HepG2 (cell line): ENCODE results near the gene BHLHE23. TPM values are rescaled to one million over a fixed set of nuclear protein-coding genes. Genes with fewer than 3 reads are reported as not detected.
A peak's percentile ranks its signal among the peaks of the same experiment; 100 is the strongest.

Source experiments
- ATAC-seq: fragments of 200-7000 bp; cut with Tn5 transposase; 3 replicates; pipeline ENCODE4 v1.9.1; 2020; ENCODE audit warnings: mild to moderate bottlenecking, moderate library complexity
- BruUV-seq: library from RNA; stranded (reverse); fragments of 400-500 nt; replicated peaks from 2 replicates; lab custom pipeline; 2021; lab: Mats Ljungman, UMichigan
- CTCF ChIA-PET: fragments of 300-600 bp; formaldehyde crosslinking; extraction: SDS; loops from one replicate; lab custom pipeline; 2021; ENCODE audit warnings: low total read pairs, inconsistent platforms, low intra/inter-chr PET ratio; lab: Yijun Ruan, JAX
- POLR2A ChIA-PET: fragments of 350-600 bp; sonication (Branson Sonifier 250); formaldehyde crosslinking; loops from one replicate; lab custom pipeline; 2020; ENCODE audit warnings: antibody characterized with exemption, inconsistent platforms; lab: Yijun Ruan, JAX
- DNase-seq: peaks from one replicate; pipeline ENCODE4 v3.0.0-alpha.2; 2015; ENCODE audit warnings: low spot score
- FAIRE-seq: peaks from 3 replicates; lab custom pipeline; 2011; peaks lifted over from hg19 to GRCh38; lab: Jason Lieb, UNC
- H2AFZ ChIP-seq: one replicate; pipeline ENCODE4 v1.6.1; 2011; ENCODE audit warnings: low read length, inconsistent platforms
- H3K27ac ChIP-seq: fragments of 300-600 bp; 3 replicates; pipeline ENCODE4 v1.8.0; 2011; ENCODE audit warnings: mixed run types, mild to moderate bottlenecking, mixed read lengths, low read length, inconsistent platforms; ENCODE audit not compliant: insufficient read depth; ENCODE audit errors: extremely low read length
- H3K27me3 ChIP-seq, 2 experiments: fragments of 200-600 bp in 1 of 2; 2 replicates in 1 of 2; 3 replicates in 1 of 2; pipeline versions ENCODE4 v1.6.0 to v1.8.0; 2011; ENCODE audit warnings: low read length in 2 of 2, mild to moderate bottlenecking in 2 of 2, moderate library complexity in 2 of 2, inconsistent platforms in 1 of 2; ENCODE audit not compliant: insufficient read depth in 2 of 2, control insufficient read depth in 1 of 2
- H3K36me3 ChIP-seq, 2 experiments: fragments of 200-600 bp in 1 of 2; replicated peaks in 1 of 2; 2 replicates in 1 of 2; 3 replicates in 1 of 2; pipeline versions ENCODE4 v1.5.1 to v1.8.0; 2011; ENCODE audit warnings: low read length in 2 of 2, inconsistent platforms in 1 of 2; ENCODE audit not compliant: insufficient read depth in 2 of 2, control insufficient read depth in 1 of 2
- H3K4me1 ChIP-seq: 2 replicates; pipeline ENCODE4 v1.5.1; 2012; ENCODE audit warnings: low read length, inconsistent platforms; ENCODE audit not compliant: insufficient read depth
- H3K4me2 ChIP-seq: 2 replicates; pipeline ENCODE4 v1.6.0; 2011; ENCODE audit warnings: low read depth, low read length, inconsistent platforms
- H3K4me3 ChIP-seq, 3 experiments: fragments of 200-600 bp in 1 of 3; sonication (generic), shearing (Covaris generic) in 1 of 3; replicated peaks in 1 of 3; 2 replicates each; pipeline ENCODE4 v1.5.1; 2011 to 2016; ENCODE audit warnings: low read length in 3 of 3, inconsistent platforms in 2 of 3, low read depth in 2 of 3, mild to moderate bottlenecking in 2 of 3, control low read depth in 1 of 3, mixed read lengths in 1 of 3; ENCODE audit not compliant: insufficient read depth in 1 of 3
- H3K79me2 ChIP-seq: one replicate; pipeline ENCODE4 v1.6.1; 2011; ENCODE audit warnings: low read length, inconsistent platforms; ENCODE audit not compliant: insufficient read depth
- H3K9ac ChIP-seq: 2 replicates; pipeline ENCODE4 v1.6.0; 2011; ENCODE audit warnings: mild to moderate bottlenecking, low read depth, low read length, inconsistent platforms; ENCODE audit not compliant: insufficient read depth
- H3K9me3 ChIP-seq: 2 replicates; pipeline ENCODE4 v1.5.1; 2012; ENCODE audit warnings: mild to moderate bottlenecking, low read length
- H4K20me1 ChIP-seq: 2 replicates; pipeline ENCODE4 v1.6.0; 2011; ENCODE audit warnings: inconsistent platforms, mild to moderate bottlenecking, low read length, moderate library complexity; ENCODE audit not compliant: insufficient read depth
- EZH2 ChIP-seq: conservative IDR thresholded peaks from 2 replicates; pipeline ENCODE4 v1.6.1; 2012; ENCODE audit warnings: mild to moderate bottlenecking, low read depth, low read length, moderate library complexity
- HMG20B ChIP-seq: conservative IDR thresholded peaks from 2 replicates; pipeline ENCODE4 v1.6.1; 2016; ENCODE audit warnings: missing genetic modification reagents, missing compliant biosample characterization
- HNRNPL ChIP-seq: fragments of 200-400 bp; formaldehyde crosslinking; IDR thresholded peaks from 2 replicates; pipeline ENCODE4 v1.6.1; 2017; ENCODE audit warnings: mild to moderate bottlenecking, low read depth, low read length
- LRRFIP1 ChIP-seq: sonication (generic); formaldehyde crosslinking; conservative IDR thresholded peaks from 2 replicates; pipeline ENCODE4 v1.4.0; 2020; ENCODE audit warnings: missing genetic modification reagents
- MAF1 ChIP-seq: sonication (generic); formaldehyde crosslinking; IDR thresholded peaks from 2 replicates; pipeline ENCODE4 v1.5.0; 2020; ENCODE audit warnings: missing genetic modification reagents, borderline replicate concordance
- NAIF1 ChIP-seq: sonication (generic); formaldehyde crosslinking; IDR thresholded peaks from 2 replicates; pipeline ENCODE4 v1.5.0; 2020; ENCODE audit warnings: mild to moderate bottlenecking, missing genetic modification reagents, borderline replicate concordance
- NFE2L2 ChIP-seq: fragments of 150-350 bp; IDR thresholded peaks from 2 replicates; pipeline ENCODE4 v1.6.1; 2014; ENCODE audit warnings: low read length
- NFKB2 ChIP-seq: sonication (generic); formaldehyde crosslinking; IDR thresholded peaks from 2 replicates; pipeline ENCODE4 v1.4.0; 2020; ENCODE audit warnings: missing genetic modification reagents, borderline replicate concordance
- NR0B2 ChIP-seq: sonication (generic); formaldehyde crosslinking; IDR thresholded peaks from 2 replicates; pipeline ENCODE4 v1.4.0; 2020; ENCODE audit warnings: mild to moderate bottlenecking, missing genetic modification reagents
- SMAD1 ChIP-seq: sonication (generic); formaldehyde crosslinking; IDR thresholded peaks from 2 replicates; pipeline ENCODE4 v1.4.0; 2020; ENCODE audit warnings: missing genetic modification reagents, low read depth, mild to moderate bottlenecking, borderline replicate concordance
- TOPORS ChIP-seq: sonication (generic); formaldehyde crosslinking; IDR thresholded peaks from 2 replicates; pipeline ENCODE4 v1.8.0; 2023; ENCODE audit warnings: mild to moderate bottlenecking, missing genetic modification reagents
- ZBTB10 ChIP-seq: sonication (generic); formaldehyde crosslinking; IDR thresholded peaks from 2 replicates; pipeline ENCODE4 v1.4.0; 2020; ENCODE audit warnings: missing genetic modification reagents, borderline replicate concordance
- ZNF33B ChIP-seq: sonication (generic); formaldehyde crosslinking; IDR thresholded peaks from 2 replicates; pipeline ENCODE4 v1.5.1; 2020; ENCODE audit warnings: mild to moderate bottlenecking, missing genetic modification reagents
- ZNF530 ChIP-seq: sonication (generic); formaldehyde crosslinking; IDR thresholded peaks from 2 replicates; pipeline ENCODE4 v1.5.0; 2020; ENCODE audit warnings: low read depth, mild to moderate bottlenecking, missing genetic modification reagents
- ZNF572 ChIP-seq: sonication (generic); formaldehyde crosslinking; IDR thresholded peaks from 2 replicates; pipeline ENCODE4 v1.5.1; 2020; ENCODE audit warnings: mild to moderate bottlenecking, missing genetic modification reagents
- ZNF724P ChIP-seq: sonication (generic); formaldehyde crosslinking; IDR thresholded peaks from 2 replicates; pipeline ENCODE4 v1.8.0; 2022; ENCODE audit warnings: missing genetic modification reagents, borderline replicate concordance
- WGBS: methylation state at CpG from one replicate; pipeline ENCODE4 v1.1.6; 2017; ENCODE audit warnings: low lambda C conversion rate; 5-methylcytosine and 5-hydroxymethylcytosine counted together
- in situ Hi-C: cut with HindIII; loops from 2 replicates; pipeline ENCODE4 v1.10.0; 2017; ENCODE audit warnings: low pct_unique_long_range_greater_than_20kb; ENCODE audit not compliant: extremely low pct_ligation_motif_present
- intact Hi-C: fragments of 100-400 bp; cut with micrococcal nuclease; formaldehyde crosslinking; loops from one replicate; pipeline ENCODE4 v1.10.0; 2022; ENCODE audit not compliant: unreplicated experiment
- polyA plus RNA-seq, 8 experiments: library from polyadenylated mRNA; depleted of rRNA in 3 of 8; stranded (reverse) in 7 of 8; unstranded in 1 of 8; fragments of >200 nt; fragmentation: Illumina TruSeq in 4 of 8; extraction: Trizol in 4 of 8; gene quantifications; 2 replicates each; pipeline versions ENCODE4 v1.2.1 to v1.2.3, GENCODE V29; 2011 to 2016; ENCODE audit warnings: low read depth in 4 of 8, missing spikeins in 1 of 8, mixed read lengths in 1 of 8; ENCODE audit not compliant: insufficient read depth in 1 of 8
- total RNA-seq, 5 experiments: library from RNA; depleted of rRNA; stranded (reverse); fragments of >200 nt; fragmentation: Illumina TruSeq; extraction: Trizol; gene quantifications; 2 replicates each; pipeline ENCODE4 v1.2.3, GENCODE V29; 2016; ENCODE audit warnings: low read depth in 1 of 5

Gene BHLHE23
- total and polyA plus RNA-seq, 2 of the 13 experiments (the other 11 are each of a cell fraction or from before 2014, with no cell fraction given): not detected

GRCh38 chr20:63044204-63044600, 37.4 kb upstream of the BHLHE23 start:
- H3K9me3 ChIP-seq: no peaks in the 10 kb centered on the region
- no peaks in the 10 kb centered on the region for H3K36me3 ChIP-seq
- no peak overlapping the region for H3K9ac ChIP-seq
- ATAC-seq: no peak
- ChIA-PET POLR2A (no interaction called here), CTCF (no interaction called here)
- no peak overlapping the region for H3K4me3 ChIP-seq
- in situ Hi-C loops: no loop called here
- FAIRE-seq: no peak
- H3K27ac ChIP-seq: no peak overlapping the region
- 45% methylated on average over 25 of the region's 25 CpGs for WGBS
- DNase-seq: no peak
- H3K4me1 ChIP-seq: no peaks in the 10 kb centered on the region
- H3K27me3 ChIP-seq: peaks cover 21 to 94% of the 10 kb centered on the region in 2 experiments
- H3K79me2 ChIP-seq: no peaks in the 10 kb centered on the region
- H4K20me1 ChIP-seq: no peaks in the 10 kb centered on the region; the same call in 1 of the 2 replicates
- intact Hi-C loops: no loop called here
- BruUV-seq: no TSS peak
- H2AFZ ChIP-seq: no peak overlapping the region
- TF ChIP-seq ZNF724P (no peak), LRRFIP1 (CRISPR knock-in tag) (no peak), ZNF572 (CRISPR knock-in tag) (no peak), HNRNPL (0 out of 2 replicates have a peak, but pooled peaks have one; percentile 1), NR0B2 (CRISPR knock-in tag) (no peak), HMG20B (CRISPR knock-in tag) (no peak), ZNF33B (CRISPR knock-in tag) (no peak), EZH2 (peak; percentile 49; the same call in 1 of the 2 replicates), NFKB2 (no peak), MAF1 (no peak), ZBTB10 (CRISPR knock-in tag) (no peak), NFE2L2 (no peak), NAIF1 (CRISPR knock-in tag) (no peak), TOPORS (CRISPR knock-in tag) (no peak), ZNF530 (CRISPR knock-in tag) (no peak), SMAD1 (CRISPR knock-in tag) (no peak)
- H3K4me2 ChIP-seq: no peak overlapping the region
